ENCODE data around the gene KASH5.

DNA sequence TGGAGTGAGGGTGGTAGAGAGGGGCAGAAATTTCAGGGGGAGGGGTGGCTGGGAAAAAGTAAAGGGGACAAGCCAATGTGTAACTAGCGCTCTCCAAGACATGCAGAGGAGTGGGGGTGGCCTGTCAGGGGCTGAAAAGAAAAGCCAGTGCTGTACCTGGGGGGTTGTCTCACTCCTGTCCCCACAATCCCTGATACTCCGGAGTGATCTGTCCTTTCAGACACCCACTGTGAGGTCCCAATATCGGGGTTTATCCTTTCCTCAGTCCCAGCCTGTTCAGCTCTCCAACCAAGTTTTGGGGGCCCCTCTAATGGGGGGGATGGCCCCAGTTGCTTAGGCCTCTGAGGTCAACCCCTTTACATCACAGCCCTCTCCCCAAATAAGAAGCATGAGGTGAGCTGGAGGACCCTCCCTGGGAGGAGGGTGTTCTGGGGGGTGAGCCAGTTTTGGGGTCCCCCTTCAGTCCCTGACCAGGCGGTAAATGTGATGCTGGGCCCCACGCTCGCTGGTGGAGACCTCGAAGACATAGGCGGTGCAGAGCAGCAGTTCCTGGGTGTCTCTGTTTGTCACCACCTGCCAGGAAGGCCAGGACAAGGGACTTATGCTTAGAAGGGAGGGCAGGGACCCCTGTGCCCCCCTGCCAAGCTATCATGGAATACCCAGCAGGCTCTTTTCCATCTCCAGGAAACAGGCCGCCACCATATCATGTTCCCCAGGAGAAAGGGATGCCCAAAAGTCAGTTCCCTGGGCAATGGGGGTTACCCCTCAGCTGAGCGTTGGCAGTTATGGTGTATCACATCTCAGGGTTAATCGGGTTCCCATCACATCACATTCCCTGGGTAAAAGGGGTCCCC is 47.0 kb upstream of the KASH5 start:
- TF ChIP-seq, protein P1, sequence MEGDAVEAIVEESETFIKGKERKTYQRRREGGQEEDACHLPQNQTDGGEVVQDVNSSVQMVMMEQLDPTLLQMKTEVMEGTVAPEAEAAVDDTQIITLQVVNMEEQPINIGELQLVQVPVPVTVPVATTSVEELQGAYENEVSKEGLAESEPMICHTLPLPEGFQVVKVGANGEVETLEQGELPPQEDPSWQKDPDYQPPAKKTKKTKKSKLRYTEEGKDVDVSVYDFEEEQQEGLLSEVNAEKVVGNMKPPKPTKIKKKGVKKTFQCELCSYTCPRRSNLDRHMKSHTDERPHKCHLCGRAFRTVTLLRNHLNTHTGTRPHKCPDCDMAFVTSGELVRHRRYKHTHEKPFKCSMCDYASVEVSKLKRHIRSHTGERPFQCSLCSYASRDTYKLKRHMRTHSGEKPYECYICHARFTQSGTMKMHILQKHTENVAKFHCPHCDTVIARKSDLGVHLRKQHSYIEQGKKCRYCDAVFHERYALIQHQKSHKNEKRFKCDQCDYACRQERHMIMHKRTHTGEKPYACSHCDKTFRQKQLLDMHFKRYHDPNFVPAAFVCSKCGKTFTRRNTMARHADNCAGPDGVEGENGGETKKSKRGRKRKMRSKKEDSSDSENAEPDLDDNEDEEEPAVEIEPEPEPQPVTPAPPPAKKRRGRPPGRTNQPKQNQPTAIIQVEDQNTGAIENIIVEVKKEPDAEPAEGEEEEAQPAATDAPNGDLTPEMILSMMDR (IDR thresholded peaks at IDR 0.05): no peak
- TF ChIP-seq, protein P2, sequence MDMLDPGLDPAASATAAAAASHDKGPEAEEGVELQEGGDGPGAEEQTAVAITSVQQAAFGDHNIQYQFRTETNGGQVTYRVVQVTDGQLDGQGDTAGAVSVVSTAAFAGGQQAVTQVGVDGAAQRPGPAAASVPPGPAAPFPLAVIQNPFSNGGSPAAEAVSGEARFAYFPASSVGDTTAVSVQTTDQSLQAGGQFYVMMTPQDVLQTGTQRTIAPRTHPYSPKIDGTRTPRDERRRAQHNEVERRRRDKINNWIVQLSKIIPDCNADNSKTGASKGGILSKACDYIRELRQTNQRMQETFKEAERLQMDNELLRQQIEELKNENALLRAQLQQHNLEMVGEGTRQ (CRISPR knock-in tag; IDR thresholded peaks at IDR 0.05): no peak
- no peak for TF ChIP-seq ATF1 (CRISPR knock-in tag; IDR thresholded peaks at IDR 0.05)
- no peak for TF ChIP-seq NR3C1 (CRISPR knock-in tag; conservative IDR thresholded peaks at IDR 0.05; ENCODE audit: low read depth)
